M059J (cell line): ENCODE measurements around the gene VPS52. TPM values are rescaled to one million over a fixed set of nuclear protein-coding genes. Genes with fewer than 3 reads are reported as not detected.

Source experiments
- DNase-seq: peaks from one replicate; pipeline ENCODE4 v3.0.0-alpha.2; 2012; ENCODE audit warnings: low read depth
- total RNA-seq: library from RNA; depleted of rRNA; stranded (reverse); fragments of >200 nt; shearing (Covaris generic); gene quantifications from 2 replicates; pipeline ENCODE4 v1.2.3, GENCODE V29; 2014; rRNA removed

Gene VPS52
- total RNA-seq, 1 experiment from 2014 or later = 45.3 TPM

- no peak for DNase-seq
Measured at GRCh38 chr6:33209856-33210255, 61.8 kb downstream of the VPS52 start.

GRCh38 chr6:33208091-33208967 lies 63.3 kb downstream of the VPS52 start, which contains the start of gene RING1:
TSS of gene RING1 (plus strand) at chr6:33208500. CDS start at chr6:33208823, 323 bp downstream.
- peak; percentile 80 for DNase-seq

DNA sequence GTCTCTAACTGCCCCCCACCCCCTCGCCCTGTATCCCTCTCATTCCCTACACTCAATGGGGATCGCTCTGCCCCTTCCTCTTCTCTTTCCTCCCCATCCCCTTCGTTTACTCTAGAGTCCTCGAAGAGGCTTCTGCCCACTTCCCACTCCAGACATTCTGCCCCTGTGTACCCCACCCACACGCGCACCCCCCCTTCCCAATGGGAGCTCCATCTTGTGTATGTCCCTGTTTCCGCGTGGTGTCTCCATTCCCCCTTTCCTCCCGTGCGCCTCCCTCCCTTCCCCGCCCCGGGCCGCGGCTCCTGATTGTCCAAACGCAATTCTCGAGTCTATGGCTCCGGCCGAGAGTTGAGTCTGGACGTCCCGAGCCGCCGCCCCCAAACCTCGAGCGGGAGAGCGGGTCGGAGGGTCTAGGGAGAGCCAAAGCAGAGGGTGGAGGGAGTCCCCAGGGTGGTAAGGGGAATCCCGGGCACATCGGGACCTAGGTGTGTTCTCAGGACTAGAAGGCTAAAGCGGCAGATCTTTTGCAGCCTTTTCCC lies 64.1 kb downstream of the VPS52 start:
- peak; percentile 84 for DNase-seq

DNA sequence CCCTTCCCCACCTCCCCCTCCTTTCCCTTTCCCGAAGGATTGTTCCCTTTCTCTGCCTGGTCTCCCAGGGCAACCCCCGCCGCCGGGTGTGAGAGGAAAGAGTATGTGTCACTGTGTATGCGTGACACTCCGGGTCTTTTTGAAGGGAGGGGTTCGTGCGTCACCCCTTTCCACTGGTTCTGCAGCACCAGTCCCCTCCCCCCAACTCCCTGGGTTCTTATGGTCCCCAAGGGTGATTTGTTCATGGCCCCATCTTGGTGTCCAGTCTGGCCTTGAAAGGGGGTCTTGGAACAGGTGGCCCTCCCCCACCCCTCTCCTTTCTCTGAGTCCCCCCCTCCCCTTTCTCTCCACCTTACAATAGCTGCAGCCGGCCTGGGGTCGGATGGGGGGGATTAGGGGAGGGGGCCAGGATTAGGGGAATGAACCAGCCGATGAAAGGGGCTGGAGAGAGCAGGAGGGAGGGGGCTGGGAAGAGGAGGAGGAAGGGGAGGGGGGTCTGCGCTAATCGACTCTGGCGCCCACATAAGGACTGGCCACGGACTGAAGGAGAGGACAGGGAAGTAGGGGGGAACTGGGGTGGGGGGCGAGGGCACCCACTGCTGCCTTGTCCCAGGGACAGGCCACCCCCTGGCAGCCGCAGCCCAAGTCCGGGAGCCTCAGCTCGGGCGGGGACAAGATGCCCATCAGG lies 64.7 kb downstream of the VPS52 start:
- DNase-seq = peak; percentile 98

DNA sequence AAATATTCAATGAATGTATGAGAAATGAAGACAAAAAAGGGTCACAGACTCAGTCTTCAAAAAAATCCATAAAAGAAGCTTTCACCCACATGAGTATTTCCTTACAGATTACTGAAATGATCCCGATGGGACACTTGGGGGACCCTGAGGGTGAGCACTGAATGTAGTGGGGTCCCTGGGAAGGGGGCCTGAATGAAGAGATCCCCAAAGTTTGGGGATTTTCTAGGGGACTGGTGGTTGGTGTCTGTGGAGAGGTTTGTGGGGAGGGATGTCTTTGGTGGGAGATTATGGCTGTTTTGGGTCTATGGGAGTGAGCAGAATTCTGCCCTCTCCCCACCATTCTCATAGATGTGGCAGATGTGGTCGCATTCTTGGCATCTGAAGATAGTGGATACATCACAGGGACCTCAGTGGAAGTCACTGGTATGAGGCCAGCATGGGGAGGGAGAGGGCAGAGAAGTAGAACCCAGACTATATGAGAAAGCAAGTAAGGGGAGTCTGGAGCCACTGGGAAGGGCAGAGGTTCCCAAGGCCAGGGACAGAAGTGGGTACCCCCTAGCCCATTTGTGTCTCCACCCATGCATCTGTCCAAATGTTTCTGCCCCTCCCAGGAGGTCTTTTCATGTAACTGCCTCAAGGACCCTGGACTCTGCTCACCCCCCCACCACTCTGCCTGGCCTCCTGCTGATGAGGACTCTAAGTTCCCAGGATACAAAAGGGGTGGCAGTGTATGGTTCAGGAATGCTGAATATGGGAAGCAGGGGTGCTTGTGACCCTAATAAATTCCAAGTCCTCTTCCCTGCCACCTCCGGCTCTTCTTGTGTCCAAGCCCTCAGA lies 65.4 kb downstream of the VPS52 start:
- DNase-seq = peak; percentile 74

GRCh38 chr6:33205191-33206026 lies 66.3 kb downstream of the VPS52 start:
- DNase-seq = peak; percentile 99

DNA sequence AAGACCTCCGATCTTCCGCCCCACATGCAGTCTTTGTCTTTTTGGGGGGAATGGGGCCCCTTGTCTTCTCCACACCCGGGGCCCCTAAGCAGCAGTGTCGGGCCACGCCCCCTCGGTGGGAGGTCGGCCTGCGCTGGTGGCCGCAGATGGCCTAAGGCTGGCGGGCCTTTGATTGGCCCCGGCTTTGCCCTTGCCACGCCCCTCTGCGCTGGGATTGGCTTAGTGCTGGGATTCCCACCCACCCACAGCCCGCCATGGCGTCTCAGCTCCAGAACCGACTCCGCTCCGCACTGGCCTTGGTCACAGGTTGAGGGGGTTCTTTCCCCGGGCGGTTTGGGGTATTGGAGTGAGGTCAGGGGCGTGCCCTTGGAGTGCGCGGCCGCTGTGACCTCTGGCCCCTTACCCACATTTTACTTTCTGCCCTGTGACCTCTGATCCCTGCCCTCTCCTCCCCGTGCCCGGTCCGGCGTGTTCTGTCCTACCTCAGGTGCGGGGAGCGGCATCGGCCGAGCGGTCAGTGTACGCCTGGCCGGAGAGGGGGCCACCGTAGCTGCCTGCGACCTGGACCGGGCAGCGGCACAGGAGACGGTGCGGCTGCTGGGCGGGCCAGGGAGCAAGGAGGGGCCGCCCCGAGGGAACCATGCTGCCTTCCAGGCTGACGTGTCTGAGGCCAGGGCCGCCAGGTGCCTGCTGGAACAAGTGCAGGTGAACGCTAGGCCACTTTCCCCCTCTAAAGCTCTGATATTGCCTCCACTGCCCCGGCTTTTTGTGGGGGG lies 67.1 kb downstream of the VPS52 start, which contains the start of gene HSD17B8:
Gene HSD17B8, plus strand, starts transcription at position 241 of the 776 bp plus-strand sequence. Its CDS starts 14 bp downstream, at position 255.
- DNase-seq = no peak

DNA sequence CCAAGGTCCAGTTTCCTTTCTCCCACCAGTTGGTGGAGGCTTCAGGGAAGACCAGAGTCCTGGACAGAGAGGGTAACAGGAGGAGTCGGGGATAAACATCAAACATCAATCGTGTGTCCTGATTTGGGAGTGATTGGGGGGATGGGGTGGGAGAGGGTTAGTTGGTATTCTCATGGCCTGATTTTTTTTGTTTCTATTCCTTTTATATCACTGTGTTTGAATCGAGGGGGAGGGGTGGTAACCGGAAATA lies 67.6 kb downstream of the VPS52 start:
- DNase-seq = no peak

DNA sequence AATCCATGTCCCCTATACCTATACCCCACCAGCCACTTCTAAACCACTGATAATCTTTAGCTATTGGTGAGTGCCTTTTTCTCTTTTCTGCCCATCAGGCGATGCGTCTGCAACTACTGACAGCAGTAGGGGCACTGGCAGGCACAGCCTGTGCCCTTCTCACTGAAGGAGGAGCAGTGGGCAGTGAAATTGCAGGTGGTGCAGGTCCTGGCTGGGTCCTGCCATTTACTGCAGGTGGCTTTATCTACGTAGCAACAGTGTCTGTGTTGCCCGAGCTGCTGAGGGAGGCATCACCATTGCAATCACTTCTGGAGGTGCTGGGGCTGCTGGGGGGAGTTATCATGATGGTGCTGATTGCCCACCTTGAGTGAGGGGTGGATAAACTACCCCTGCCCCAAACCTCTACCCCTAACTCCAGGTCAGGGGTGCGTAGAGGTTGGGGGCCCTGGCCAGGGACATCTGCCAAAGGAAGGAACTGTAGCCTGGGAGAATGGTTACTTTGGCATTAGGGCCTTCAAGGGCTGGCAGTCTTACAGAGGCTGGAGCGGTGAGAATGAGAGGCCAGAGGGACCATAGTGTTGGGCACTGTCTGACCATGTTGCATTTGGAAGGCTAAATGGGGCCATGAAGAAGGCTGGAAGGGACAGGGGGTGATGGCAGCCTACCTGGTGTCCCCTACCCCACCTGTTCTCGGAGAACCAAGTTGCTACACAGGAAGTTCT lies 68.1 kb downstream of the VPS52 start:
- DNase-seq = no peak

GRCh38 chr6:33202799-33203198 lies 68.9 kb downstream of the VPS52 start:
- DNase-seq = no peak

- DNase-seq = no peak
Measured at GRCh38 chr6:33201935-33202334, 69.7 kb downstream of the VPS52 start.

GRCh38 chr6:33201147-33201545 lies 70.5 kb downstream of the VPS52 start:
- no peak for DNase-seq

Other genes with a start within 250 kb of the VPS52 start
- gene HLA-DPA1, start 198.2 kb downstream of the VPS52 start, total RNA-seq = 1.3 and 2.0 TPM in 2 replicates
- gene HLA-DPB1, start 195.9 kb downstream of the VPS52 start, total RNA-seq = not detected in 2 replicates
- gene COL11A2, start 79.4 kb downstream of the VPS52 start, total RNA-seq = 0.02 TPM in 1 of 2 replicates, not detected in the other
- gene RXRB, start 71.2 kb downstream of the VPS52 start, total RNA-seq = 18.4 and 28.7 TPM in 2 replicates
- 140 and 234 TPM in 2 replicates for gene SLC39A7, start 71.0 kb downstream of the VPS52 start, total RNA-seq
- 0.32 TPM in 1 of 2 replicates, not detected in the other for gene HSD17B8, start 67.2 kb downstream of the VPS52 start, total RNA-seq
- gene RING1, start 63.4 kb downstream of the VPS52 start, total RNA-seq = 44.2 and 48.5 TPM in 2 replicates
- 2,277 and 2,867 TPM in 2 replicates for gene RPS18, start 199 bp upstream of the VPS52 start, total RNA-seq
- gene B3GALT4, start 5.2 kb upstream of the VPS52 start, total RNA-seq = not detected in 2 replicates
- 151 and 184 TPM in 2 replicates for gene WDR46, start 17.4 kb upstream of the VPS52 start, total RNA-seq
- 123 and 136 TPM in 2 replicates for gene PFDN6, start 17.7 kb upstream of the VPS52 start, total RNA-seq
- 29.9 and 54.6 TPM in 2 replicates for gene RGL2, start 27.1 kb upstream of the VPS52 start, total RNA-seq
- 162 and 258 TPM in 2 replicates for gene TAPBP, start 42.2 kb upstream of the VPS52 start, total RNA-seq
- gene ZBTB22, start 45.9 kb upstream of the VPS52 start, total RNA-seq = 13.8 and 18.0 TPM in 2 replicates
- gene DAXX, start 51.1 kb upstream of the VPS52 start, total RNA-seq = 95.5 and 107 TPM in 2 replicates
- 130 and 159 TPM in 2 replicates for gene KIFC1, start 119.9 kb upstream of the VPS52 start, total RNA-seq
- 61.9 and 67.3 TPM in 2 replicates for gene PHF1, start 139.1 kb upstream of the VPS52 start, total RNA-seq
- 610 and 623 TPM in 2 replicates for gene CUTA, start 146.2 kb upstream of the VPS52 start, total RNA-seq
- gene SYNGAP1, start 148.2 kb upstream of the VPS52 start, total RNA-seq = 2.5 and 5.7 TPM in 2 replicates
- gene ZBTB9, start 182.7 kb upstream of the VPS52 start, total RNA-seq = 6.6 and 9.8 TPM in 2 replicates